GM18870 (cell line): ENCODE results near the gene LYRM7.
"Not testable (repeated sequence)": the region's sequence is repeated elsewhere in the genome, so short reads cannot be mapped to it uniquely, and the experiment has no call there.

ENCODE experiments used
- ATAC-seq: cut with Tn5 transposase; IDR thresholded peaks from one replicate; pipeline ENCODE4 v1.9.1; 2021; ENCODE audit warnings: moderate library complexity; ENCODE audit not compliant: unreplicated experiment

The LYRM7 gene

GRCh38 chr5:131171276-131171810 lies 599 bp downstream of the LYRM7 start:
- ATAC-seq, result no peak

- no peak for ATAC-seq
Measured at GRCh38 chr5:131180407-131180806, 9.7 kb downstream of the LYRM7 start.

DNA sequence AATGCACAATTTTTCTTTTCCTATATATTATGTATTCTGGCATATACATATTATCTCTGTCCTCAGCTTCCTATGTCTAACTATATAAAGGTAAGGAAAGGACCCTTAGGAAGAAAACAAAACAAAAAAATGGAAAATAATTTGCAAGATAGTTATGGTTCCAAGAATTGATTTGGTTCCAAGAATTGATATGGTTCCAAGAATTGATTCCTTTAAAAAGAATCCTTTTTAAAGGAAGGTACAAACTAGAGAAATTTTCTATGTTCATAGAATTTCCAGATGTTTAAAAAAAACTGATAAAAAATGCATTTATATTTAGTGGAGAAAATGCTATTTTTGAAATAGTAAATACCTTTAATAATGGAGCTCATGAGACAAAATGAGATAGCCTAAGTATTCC lies 12.1 kb downstream of the LYRM7 start:
- no peak for ATAC-seq

GRCh38 chr5:131185523-131186104 lies 14.9 kb downstream of the LYRM7 start:
- no peak for ATAC-seq

DNA sequence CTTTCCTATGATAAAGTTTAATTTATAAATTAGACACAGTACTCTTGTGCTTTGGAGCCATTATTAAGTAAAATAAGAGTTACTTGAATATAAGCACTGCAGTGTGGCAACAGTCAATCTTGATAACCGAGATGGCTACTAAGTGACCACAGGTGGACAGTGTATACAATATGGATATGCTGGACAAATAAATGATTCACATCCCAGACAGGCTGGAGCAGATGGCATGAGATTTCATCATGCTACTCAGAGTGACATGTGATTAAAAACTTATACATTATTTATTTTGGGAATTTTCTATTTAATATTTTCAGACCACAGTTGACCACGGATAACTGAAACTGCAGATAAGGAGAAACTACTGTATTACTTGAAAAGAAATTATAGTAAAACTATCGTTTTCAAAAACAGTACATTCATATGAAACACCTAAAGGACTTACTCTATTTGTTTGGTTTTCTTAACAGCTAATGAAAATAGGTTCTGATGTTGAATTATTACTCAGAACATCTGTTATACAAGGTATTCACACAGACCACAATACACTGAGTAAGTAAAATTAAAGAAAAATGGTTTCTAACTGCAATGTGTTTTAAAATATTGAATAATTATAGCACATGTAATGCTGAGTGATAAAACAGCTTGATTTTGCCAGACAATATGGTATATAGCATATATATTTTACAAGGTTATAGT lies 16.0 kb downstream of the LYRM7 start:
- no peak for ATAC-seq

DNA sequence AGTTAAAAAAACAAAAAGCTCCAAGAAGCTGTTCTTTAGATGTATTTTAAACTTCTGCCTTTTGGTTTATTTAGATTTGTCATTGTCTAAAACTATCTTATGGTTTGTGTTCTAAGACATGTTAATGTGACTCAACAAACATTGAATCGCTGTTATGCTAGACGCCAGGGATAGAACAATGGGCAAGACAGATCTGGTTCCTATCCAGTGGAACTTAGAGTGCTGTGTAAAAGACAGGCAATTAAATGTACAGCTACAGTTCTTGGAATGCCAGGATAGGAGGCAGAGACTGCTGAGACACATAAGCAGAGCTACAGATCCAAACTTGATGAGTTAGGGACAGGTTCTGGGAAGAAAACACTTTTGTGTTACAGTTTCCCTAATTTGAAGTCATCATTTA lies 22.4 kb downstream of the LYRM7 start:
- no peak for ATAC-seq

DNA sequence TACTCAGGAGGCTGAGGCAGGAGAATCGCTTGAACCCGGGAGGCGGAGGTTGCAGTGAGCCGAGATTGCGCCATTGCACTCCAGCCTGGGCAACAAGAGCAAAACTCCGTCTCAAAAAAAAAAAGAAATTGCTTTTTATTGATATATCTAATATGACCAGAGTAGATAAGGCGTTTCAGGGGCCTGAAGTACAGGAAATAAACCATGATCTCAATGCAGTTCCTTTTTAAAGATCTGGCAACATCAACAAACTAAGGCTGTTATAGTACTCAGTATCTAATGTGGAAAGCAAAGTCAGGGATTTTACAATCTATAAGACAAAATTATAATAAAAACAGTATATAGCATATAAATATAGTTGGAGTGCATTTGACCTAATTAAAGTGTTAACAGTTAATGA lies 23.2 kb downstream of the LYRM7 start:
- not testable (repeated sequence) for ATAC-seq

GRCh38 chr5:131194725-131195124 lies 24.0 kb downstream of the LYRM7 start:
- no peak for ATAC-seq

- no peak for ATAC-seq
Measured at GRCh38 chr5:131195696-131196095, 25.0 kb downstream of the LYRM7 start.

GRCh38 chr5:131196331-131196730 lies 25.6 kb downstream of the LYRM7 start:
- no peak for ATAC-seq

GRCh38 chr5:131198625-131199024 lies 27.9 kb downstream of the LYRM7 start:
- ATAC-seq, result no peak

DNA sequence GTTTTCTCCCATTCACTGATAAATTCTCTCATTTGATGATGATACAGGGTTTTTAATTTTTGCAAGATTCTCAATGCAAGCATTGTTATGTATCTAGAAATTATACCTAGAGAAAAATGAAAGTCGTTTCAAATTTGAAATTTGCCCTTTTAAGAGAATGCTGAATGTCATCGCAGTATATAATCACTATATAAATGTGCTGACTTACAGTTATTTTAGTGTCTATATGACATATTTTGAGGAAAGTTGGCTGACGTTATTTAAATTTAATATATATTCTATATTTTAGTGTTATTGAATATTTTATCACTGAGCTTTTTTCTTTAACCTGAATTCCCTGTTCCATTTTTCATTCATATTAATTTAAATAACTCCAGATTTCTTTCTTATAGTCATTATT lies 29.8 kb downstream of the LYRM7 start:
- ATAC-seq, result no peak

DNA sequence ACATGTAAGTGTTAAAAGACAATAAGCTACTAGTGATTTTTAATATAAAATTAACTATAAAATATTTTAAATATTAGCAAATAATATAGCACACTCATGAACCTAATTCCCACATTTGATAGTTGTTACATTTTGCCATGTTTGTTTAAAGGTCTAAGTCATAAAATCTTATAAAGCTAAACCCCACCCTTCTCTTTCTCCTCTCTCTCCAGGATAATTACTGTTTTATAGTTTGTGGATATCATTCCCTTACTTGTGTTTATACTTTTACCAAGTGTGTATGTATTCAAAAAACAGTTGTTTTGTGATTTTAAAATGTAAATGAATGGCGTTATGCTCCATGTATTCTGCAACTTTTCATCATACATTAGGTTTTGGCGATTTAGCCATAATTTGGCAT lies 34.2 kb downstream of the LYRM7 start:
- ATAC-seq, result no peak

- no peak for ATAC-seq
Measured at GRCh38 chr5:131206061-131206460, 35.3 kb downstream of the LYRM7 start.

DNA sequence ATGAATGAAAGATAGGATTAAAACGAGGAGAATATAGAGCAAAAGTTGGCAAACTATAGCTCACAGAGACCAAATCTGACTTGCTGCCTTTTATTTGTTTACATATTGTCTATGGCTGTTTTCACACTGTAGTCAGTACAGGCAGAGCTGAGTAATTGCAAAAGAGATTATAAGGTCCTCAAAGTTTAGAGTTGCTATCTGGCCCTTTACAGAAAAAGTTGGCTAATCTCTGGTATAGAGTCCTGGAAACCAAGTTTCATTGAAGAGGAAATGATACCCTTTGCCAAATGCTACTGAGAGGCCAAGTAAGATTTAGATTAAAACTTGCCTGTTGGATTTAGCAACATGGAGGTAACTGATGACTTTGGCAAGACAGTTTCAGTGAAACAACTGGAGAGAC lies 36.0 kb downstream of the LYRM7 start:
- ATAC-seq, result no peak

DNA sequence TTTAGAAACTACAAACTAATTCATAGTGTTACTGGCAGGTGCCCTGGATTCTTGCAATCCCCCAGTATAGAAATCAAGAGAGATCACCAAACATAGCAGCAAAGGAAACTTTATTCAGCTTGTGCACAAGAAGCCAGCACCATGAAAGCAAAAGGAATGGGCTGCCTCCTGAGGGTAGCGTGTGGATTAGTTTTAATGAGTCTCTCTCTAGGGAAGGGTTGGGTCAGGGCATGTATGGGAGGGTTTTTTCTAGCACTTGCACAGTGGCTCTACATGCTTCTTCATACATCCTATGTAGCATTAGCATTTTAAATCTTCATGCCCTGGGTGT lies 38.4 kb downstream of the LYRM7 start:
- ATAC-seq, result no peak

- ATAC-seq, result peak; percentile 87
Measured at GRCh38 chr5:131209506-131210150, 38.9 kb downstream of the LYRM7 start.

- ATAC-seq, result no peak
Measured at GRCh38 chr5:131210151-131210510, 39.4 kb downstream of the LYRM7 start.

DNA sequence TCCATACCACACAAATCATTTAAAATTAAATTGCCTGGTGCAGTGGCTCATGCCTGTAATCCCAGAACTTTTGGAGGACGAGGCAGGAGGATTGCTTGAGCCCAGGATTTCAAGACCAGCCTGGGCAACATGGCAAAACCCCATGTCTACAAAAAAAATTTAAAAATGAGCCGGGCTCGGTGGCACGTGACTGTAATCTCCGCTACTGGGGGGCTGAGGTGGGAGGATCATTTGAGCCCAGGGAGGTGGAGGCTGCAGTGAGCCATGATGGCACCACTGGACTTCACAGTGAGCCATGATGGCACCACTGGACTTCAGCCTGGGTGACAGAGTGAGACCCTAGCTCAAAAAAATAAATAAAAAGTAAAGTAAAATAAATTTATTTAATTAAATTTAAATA lies 40.9 kb downstream of the LYRM7 start:
- ATAC-seq, result no peak

DNA sequence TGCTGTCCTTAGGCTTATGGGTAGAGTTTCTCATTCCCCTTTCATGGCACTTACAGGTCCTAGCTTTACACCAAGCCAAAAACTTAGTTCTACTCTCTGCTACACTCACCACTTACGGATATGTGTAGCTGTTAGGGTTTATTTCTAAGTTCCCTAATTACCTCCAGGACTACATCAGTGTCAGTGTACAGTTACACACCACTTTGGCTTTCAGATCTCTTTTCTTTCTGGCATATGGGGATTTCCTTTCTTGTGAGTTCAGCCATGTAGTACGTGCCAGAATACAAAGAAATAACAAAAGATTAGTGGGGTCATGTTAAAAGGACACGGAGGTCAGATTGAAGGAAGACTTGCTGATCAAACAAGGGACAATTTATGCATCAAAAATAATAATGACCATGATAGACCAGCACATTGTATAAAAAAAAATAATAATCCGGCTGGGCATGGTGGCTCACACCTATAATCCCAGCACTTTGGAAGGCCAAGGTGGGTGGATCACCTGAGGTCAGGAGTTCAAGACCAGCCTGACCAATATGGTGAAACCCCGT lies 41.8 kb downstream of the LYRM7 start:
- peak; percentile 51 for ATAC-seq

DNA sequence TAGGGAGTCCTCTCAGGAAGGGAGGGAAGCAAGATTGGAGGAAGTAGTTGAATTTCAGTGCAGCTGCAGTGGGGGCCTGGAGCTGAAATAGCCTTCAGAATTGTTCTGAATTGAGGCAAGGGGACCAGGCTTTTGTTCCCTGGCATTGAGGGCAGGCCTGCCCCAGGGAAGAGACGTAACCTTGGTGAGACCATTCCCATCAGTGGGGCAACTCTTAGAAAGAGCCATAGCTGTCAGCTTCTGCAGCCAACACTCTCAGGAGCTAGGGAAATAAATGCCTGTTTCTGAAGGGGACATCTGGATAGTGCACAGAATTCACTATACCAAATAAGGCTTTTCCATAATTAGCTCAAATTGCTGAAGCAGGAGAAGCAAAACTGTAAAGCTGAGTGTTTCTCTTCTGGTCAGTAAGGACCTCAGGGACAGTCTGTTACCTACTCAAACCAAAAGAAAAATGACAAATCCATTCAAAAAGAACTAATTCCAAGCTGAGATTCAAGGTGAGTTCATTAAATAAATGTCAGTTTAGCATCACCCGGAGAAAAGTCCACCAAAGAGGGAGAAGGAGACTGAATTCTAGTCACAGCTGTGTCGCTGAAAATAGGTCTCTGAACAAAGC lies 44.0 kb downstream of the LYRM7 start:
- no peak for ATAC-seq

DNA sequence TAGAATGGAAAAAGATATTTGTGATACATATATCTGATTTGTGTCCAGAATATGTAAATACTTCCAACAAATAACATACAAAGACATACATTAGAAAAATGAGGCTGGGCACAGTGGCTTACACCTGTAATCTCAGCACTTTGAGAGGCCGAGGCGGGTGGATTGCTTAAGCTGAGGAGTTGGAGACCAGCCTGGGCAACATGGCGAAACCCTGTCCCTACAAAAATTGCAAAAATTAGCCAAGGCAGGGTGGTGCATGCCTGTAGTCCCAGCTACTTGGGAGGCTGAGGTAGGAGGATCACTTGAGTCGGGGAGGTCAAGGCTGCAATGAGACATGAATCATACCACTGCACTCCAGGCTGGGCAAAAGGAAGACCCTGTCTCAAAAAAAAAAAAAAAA lies 47.0 kb downstream of the LYRM7 start:
- no peak for ATAC-seq
